ENCODE data around the gene POU2AF2. TPM values are rescaled to one million over a fixed set of nuclear protein-coding genes. Genes with fewer than 3 reads are reported as not detected.
A peak's percentile ranks its signal among the peaks of the same experiment; 100 is the strongest.
"Not testable (repeated sequence)": the region's sequence is repeated elsewhere in the genome, so short reads cannot be mapped to it uniquely, and the experiment has no call there.

The POU2AF2 gene
- total RNA-seq, 1 donor from 2014 or later = not detected

GRCh38 chr11:111291764-111292163 is 46.2 kb downstream of the POU2AF2 start:
- Mint-ChIP-seq H3K27ac (no peak overlapping the region), H3K27me3 (peaks cover 17% of the 10 kb centered on the region), H3K36me3 (ENCODE audit: insufficient read depth) (no peaks in the 10 kb centered on the region), H3K4me1 (ENCODE audit: low read depth) (no peaks in the 10 kb centered on the region), H3K9me3 (ENCODE audit: low read depth) (no peaks in the 10 kb centered on the region), H3K4me3 (ENCODE audit: low read depth) (no peak overlapping the region)
- TF ChIP-seq CTCF (IDR thresholded peaks at IDR 0.05; ENCODE audit: unreplicated experiment) = no peak
- no peak for DNase-seq (ENCODE audit: low spot score, unreplicated experiment)

GRCh38 chr11:111292408-111292807 is 46.9 kb downstream of the POU2AF2 start:
- H3K36me3 Mint-ChIP-seq (ENCODE audit: insufficient read depth); H3K27ac Mint-ChIP-seq; H3K4me3 Mint-ChIP-seq (ENCODE audit: low read depth); DNase-seq (ENCODE audit: low spot score, unreplicated experiment); H3K9me3 Mint-ChIP-seq (ENCODE audit: low read depth); H3K4me1 Mint-ChIP-seq (ENCODE audit: low read depth): not testable (repeated sequence)
- peaks cover 22% of the 10 kb centered on the region for H3K27me3 Mint-ChIP-seq

GRCh38 chr11:111296196-111296595 is 50.7 kb downstream of the POU2AF2 start:
- peaks cover 38% of the 10 kb centered on the region for H3K27me3 Mint-ChIP-seq

GRCh38 chr11:111297696-111298095 is 52.2 kb downstream of the POU2AF2 start:
- no peaks in the 10 kb centered on the region for H3K9me3 Mint-ChIP-seq (ENCODE audit: low read depth)
- H3K36me3 Mint-ChIP-seq (ENCODE audit: insufficient read depth) = no peaks in the 10 kb centered on the region
- H3K4me3 Mint-ChIP-seq (ENCODE audit: low read depth) = peak overlapping the region; percentile 71
- peaks cover 45% of the 10 kb centered on the region for H3K27me3 Mint-ChIP-seq
- no peak for TF ChIP-seq CTCF (IDR thresholded peaks at IDR 0.05; ENCODE audit: unreplicated experiment)
- DNase-seq (ENCODE audit: low spot score, unreplicated experiment) = no peak
- peaks cover 7% of the 10 kb centered on the region for H3K4me1 Mint-ChIP-seq (ENCODE audit: low read depth)
- no peak overlapping the region for H3K27ac Mint-ChIP-seq

More at GRCh38 chr11:111296196-111296595, 50.7 kb downstream of the POU2AF2 start:
- H3K4me3 Mint-ChIP-seq (ENCODE audit: low read depth) = peak overlapping the region; percentile 28
- H3K27ac Mint-ChIP-seq = no peak overlapping the region
- H3K4me1 Mint-ChIP-seq (ENCODE audit: low read depth) = peaks cover 4% of the 10 kb centered on the region
- H3K36me3 Mint-ChIP-seq (ENCODE audit: insufficient read depth) = no peaks in the 10 kb centered on the region
- no peak for TF ChIP-seq CTCF (IDR thresholded peaks at IDR 0.05; ENCODE audit: unreplicated experiment)
- H3K9me3 Mint-ChIP-seq (ENCODE audit: low read depth) = no peaks in the 10 kb centered on the region
- no peak for DNase-seq (ENCODE audit: low spot score, unreplicated experiment)

- no peaks in the 10 kb centered on the region for H3K9me3 Mint-ChIP-seq (ENCODE audit: low read depth)
- peaks cover 15% of the 10 kb centered on the region for H3K4me1 Mint-ChIP-seq (ENCODE audit: low read depth)
- peak within 1 kb of the TSS; percentile 72 for H3K4me3 Mint-ChIP-seq (ENCODE audit: low read depth)
- H3K36me3 Mint-ChIP-seq (ENCODE audit: insufficient read depth) = no peaks in the 10 kb centered on the region
- DNase-seq (ENCODE audit: low spot score, unreplicated experiment) = peak; percentile 18
- no peak for TF ChIP-seq CTCF (IDR thresholded peaks at IDR 0.05; ENCODE audit: unreplicated experiment)
- peaks cover 44% of the 10 kb centered on the region for H3K27me3 Mint-ChIP-seq
- H3K27ac Mint-ChIP-seq = no peak within 1 kb of the TSS
Observed at GRCh38 chr11:111298413-111299100, 53.0 kb downstream of the POU2AF2 start, which contains the start of gene POU2AF3. Gene POU2AF3, plus strand, starts transcription at chr11:111298546. Its CDS starts 36 bp downstream, at chr11:111298582.
